Esophagus muscularis mucosa (tissue), 4 donors: Measurements from ENCODE around the gene PDCD4. TPM values are rescaled to one million over a fixed set of nuclear protein-coding genes. Genes with fewer than 3 reads are reported as not detected.

Experiments used
- DNase-seq: peaks from one replicate; pipeline ENCODE4 v3.0.0-alpha.2; 2017; ENCODE audit errors: extremely low spot score
- H3K27ac ChIP-seq, 4 donors: fragments of 200-600 bp; sonication (generic); replicated peaks in 1 of 4; 1 replicate in 3 of 4; 2 replicates in 1 of 4; pipeline ENCODE4 v1.5.1; 2016 to 2019; ENCODE audit warnings: mild to moderate bottlenecking in 1 of 4
- H3K27me3 ChIP-seq, 4 donors: fragments of 200-600 bp; sonication (generic); one replicate each; pipeline versions ENCODE4 v1.5.1 to v1.6.0; 2016 to 2019
- H3K36me3 ChIP-seq, 4 donors: fragments of 200-600 bp; sonication (generic); one replicate each; pipeline ENCODE4 v1.5.1; 2016 to 2019
- H3K4me1 ChIP-seq, 4 donors: fragments of 200-600 bp; sonication (generic); one replicate each; pipeline ENCODE4 v1.5.1; 2016 to 2019
- H3K4me3 ChIP-seq, 4 donors: fragments of 200-600 bp; sonication (generic); 1 replicate in 2 of 4; 2 replicates in 2 of 4; pipeline ENCODE4 v1.5.1; 2016 to 2019; ENCODE audit warnings: mild to moderate bottlenecking in 4 of 4, moderate library complexity in 1 of 4
- H3K9me3 ChIP-seq, 4 donors: fragments of 200-600 bp; sonication (generic); 1 replicate in 3 of 4; 2 replicates in 1 of 4; pipeline ENCODE4 v1.5.1; 2016 to 2019
- CTCF ChIP-seq, 3 experiments: fragments of 200-600 bp in 2 of 3; fragments of 450-650 bp in 1 of 3; sonication (generic) in 2 of 3; IDR thresholded peaks; one replicate each; pipeline ENCODE4 v1.5.1; 2017 to 2019; ENCODE audit warnings: antibody characterized with exemption in 3 of 3, mild to moderate bottlenecking in 2 of 3, moderate library complexity in 1 of 3
- EP300 ChIP-seq: sonication (generic); formaldehyde crosslinking; IDR thresholded peaks from one replicate; pipeline ENCODE4 v1.6.1; 2017; ENCODE audit warnings: antibody characterized with exemption
- POLR2A ChIP-seq: fragments of 450-650 bp; IDR thresholded peaks from one replicate; pipeline ENCODE4 v1.6.1; 2017; ENCODE audit warnings: antibody characterized with exemption, moderate library complexity, mild to moderate bottlenecking, low read depth
- POLR2AphosphoS5 ChIP-seq, 2 donors: sonication (generic); formaldehyde crosslinking; IDR thresholded peaks; one replicate each; pipeline ENCODE4 v1.6.1; 2017; ENCODE audit warnings: antibody characterized with exemption in 2 of 2
- WGBS: methylation state at CpG from one replicate; pipeline ENCODE4 v1.1.5; 2018; 5-methylcytosine and 5-hydroxymethylcytosine counted together
- intact Hi-C: fragments of 100-400 bp; cut with DNase I; formaldehyde crosslinking; loops from one replicate; pipeline ENCODE4 v1.15.1; 2023
- total RNA-seq, 4 donors: library from RNA; depleted of rRNA; stranded (reverse); fragments of >200 nt; gene quantifications; one replicate each; pipeline versions ENCODE4 v1.1.0 to v1.2.1, GENCODE V29; 2016

The PDCD4 gene
- total RNA-seq, 4 donors from 2014 or later: 65.6 to 97.7 (median 78.3) TPM

- 94% methylated on average over 11 of the region's 11 CpGs for WGBS
Measured at GRCh38 chr10:110829721-110830410, 41.9 kb upstream of the PDCD4 start.

GRCh38 chr10:110833234-110833940 lies 38.3 kb upstream of the PDCD4 start:
- Histone ChIP-seq H3K36me3 (peaks cover 0 to 26% (median 0%) of the 10 kb centered on the region in 4 donors), H3K9me3 (no peaks in the 10 kb centered on the region), H3K27ac (peak overlapping the region in 2 of 4 donors; percentile 68 to 77), H3K27me3 (no peaks in the 10 kb centered on the region), H3K4me3 (no peak overlapping the region), H3K4me1 (peaks cover 50 to 62% (median 55%) of the 10 kb centered on the region in 4 donors)
- intact Hi-C loops: no loop called here
- DNase-seq: no peak
- TF ChIP-seq POLR2A (no peak), POLR2AphosphoS5 (IDR thresholded peaks at IDR 0.05) (no peak), CTCF (IDR thresholded peaks at IDR 0.05) (no peak), EP300 (no peak)
- whole genome bisulfite sequencing: 94% methylated on average over 9 of the region's 13 CpGs

More at GRCh38 chr10:110829721-110830410, 41.9 kb upstream of the PDCD4 start:
- Histone ChIP-seq H3K27me3 (no peaks in the 10 kb centered on the region), H3K9me3 (no peaks in the 10 kb centered on the region), H3K27ac (peak overlapping the region; percentile 75 to 84 (median 80)), H3K4me3 (no peak overlapping the region), H3K36me3 (peaks cover 0 to 19% (median 0%) of the 10 kb centered on the region in 4 donors), H3K4me1 (peaks cover 23 to 47% (median 39%) of the 10 kb centered on the region in 4 donors)
- no peak for DNase-seq
- intact Hi-C loops: loop anchor here (5.0 kb wide), 1 partner anchor 42 kb away; the partner anchor contains the start of gene PDCD4
- TF ChIP-seq POLR2AphosphoS5 (IDR thresholded peaks at IDR 0.05) (no peak), CTCF (IDR thresholded peaks at IDR 0.05) (no peak), EP300 (no peak), POLR2A (no peak)

GRCh38 chr10:110833941-110834628 lies 37.6 kb upstream of the PDCD4 start:
- intact Hi-C loops: no loop called here
- peaks cover 46 to 56% (median 51%) of the 10 kb centered on the region in 4 donors for H3K4me1 ChIP-seq
- no peak overlapping the region for H3K4me3 ChIP-seq
- 90% methylated on average over 13 of the region's 14 CpGs for WGBS
- peak overlapping the region; percentile 51 to 77 (median 64) for H3K27ac ChIP-seq
- no peaks in the 10 kb centered on the region for H3K9me3 ChIP-seq
- no peak for DNase-seq
- peaks cover 0 to 26% (median 0%) of the 10 kb centered on the region in 4 donors for H3K36me3 ChIP-seq
- TF ChIP-seq POLR2AphosphoS5 (IDR thresholded peaks at IDR 0.05): no peak
- no peak for TF ChIP-seq EP300
- no peak for TF ChIP-seq POLR2A
- no peak for TF ChIP-seq CTCF (IDR thresholded peaks at IDR 0.05)
- H3K27me3 ChIP-seq: no peaks in the 10 kb centered on the region

- Histone ChIP-seq H3K4me1 (peaks cover 45 to 51% (median 47%) of the 10 kb centered on the region in 4 donors), H3K9me3 (no peaks in the 10 kb centered on the region), H3K27ac (peak overlapping the region; percentile 51 to 77 (median 64)), H3K27me3 (no peaks in the 10 kb centered on the region), H3K36me3 (peaks cover 0 to 23% (median 0%) of the 10 kb centered on the region in 4 donors), H3K4me3 (no peak overlapping the region)
- 46% methylated on average over 6 of the region's 6 CpGs for WGBS
- DNase-seq: no peak
- intact Hi-C loops: no loop called here
- no peak for TF ChIP-seq POLR2A
- peak in 1 of 2 donors; percentile 28 for TF ChIP-seq POLR2AphosphoS5 (IDR thresholded peaks at IDR 0.05)
Measured at GRCh38 chr10:110834629-110835301, 37.0 kb upstream of the PDCD4 start.
